Measurements from ENCODE around the gene HEMGN.

DNA sequence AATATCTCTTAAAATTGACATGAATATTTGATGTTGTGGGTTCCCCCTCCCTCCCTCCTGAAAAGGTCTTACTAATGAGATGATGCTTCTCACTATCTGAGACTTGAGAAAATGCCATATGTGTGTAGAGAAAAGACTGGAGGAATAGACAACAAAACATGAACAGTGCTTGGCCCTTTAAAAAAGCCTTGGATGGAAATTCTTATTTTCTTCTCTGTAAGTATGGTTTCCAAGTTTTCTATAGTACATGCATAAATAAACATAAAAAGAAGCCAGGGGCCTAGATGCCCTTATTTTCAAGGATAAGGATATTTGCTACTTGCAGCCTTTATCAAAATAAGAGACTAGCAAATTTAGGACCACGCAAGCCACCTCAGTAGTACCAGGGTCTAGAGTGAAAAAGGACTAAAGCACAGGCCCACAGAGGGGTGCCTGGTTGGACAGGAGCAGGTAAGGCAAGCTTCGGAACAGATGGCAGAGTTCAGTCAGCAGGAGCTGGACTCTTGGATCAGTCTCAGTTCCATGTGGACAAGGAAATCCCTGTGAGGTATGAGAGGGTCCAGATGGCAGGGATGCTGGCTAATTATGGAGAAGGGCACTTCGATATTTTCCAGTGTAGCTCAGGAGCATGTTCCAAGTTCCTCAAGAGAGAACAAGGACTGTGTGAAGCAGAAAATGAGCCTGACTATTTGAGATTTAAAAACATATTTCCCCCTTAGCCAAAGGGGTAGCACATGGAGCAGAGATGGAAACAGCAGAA is 40.6 kb upstream of the HEMGN start:
- no peak for TF ChIP-seq POLR2A (IDR thresholded peaks at IDR 0.05)
- TF ChIP-seq, protein P1, sequence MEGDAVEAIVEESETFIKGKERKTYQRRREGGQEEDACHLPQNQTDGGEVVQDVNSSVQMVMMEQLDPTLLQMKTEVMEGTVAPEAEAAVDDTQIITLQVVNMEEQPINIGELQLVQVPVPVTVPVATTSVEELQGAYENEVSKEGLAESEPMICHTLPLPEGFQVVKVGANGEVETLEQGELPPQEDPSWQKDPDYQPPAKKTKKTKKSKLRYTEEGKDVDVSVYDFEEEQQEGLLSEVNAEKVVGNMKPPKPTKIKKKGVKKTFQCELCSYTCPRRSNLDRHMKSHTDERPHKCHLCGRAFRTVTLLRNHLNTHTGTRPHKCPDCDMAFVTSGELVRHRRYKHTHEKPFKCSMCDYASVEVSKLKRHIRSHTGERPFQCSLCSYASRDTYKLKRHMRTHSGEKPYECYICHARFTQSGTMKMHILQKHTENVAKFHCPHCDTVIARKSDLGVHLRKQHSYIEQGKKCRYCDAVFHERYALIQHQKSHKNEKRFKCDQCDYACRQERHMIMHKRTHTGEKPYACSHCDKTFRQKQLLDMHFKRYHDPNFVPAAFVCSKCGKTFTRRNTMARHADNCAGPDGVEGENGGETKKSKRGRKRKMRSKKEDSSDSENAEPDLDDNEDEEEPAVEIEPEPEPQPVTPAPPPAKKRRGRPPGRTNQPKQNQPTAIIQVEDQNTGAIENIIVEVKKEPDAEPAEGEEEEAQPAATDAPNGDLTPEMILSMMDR (IDR thresholded peaks at IDR 0.05): no peak
